ENCODE measurements around the gene CFAP61. TPM values are rescaled to one million over a fixed set of nuclear protein-coding genes. Genes with fewer than 3 reads are reported as not detected.

The CFAP61 gene
- total and polyA plus RNA-seq, 9 of the 15 experiments (the other 6 are each of a cell fraction or from before 2014, with no cell fraction given) = 0.11 TPM; not detected in 8

DNA sequence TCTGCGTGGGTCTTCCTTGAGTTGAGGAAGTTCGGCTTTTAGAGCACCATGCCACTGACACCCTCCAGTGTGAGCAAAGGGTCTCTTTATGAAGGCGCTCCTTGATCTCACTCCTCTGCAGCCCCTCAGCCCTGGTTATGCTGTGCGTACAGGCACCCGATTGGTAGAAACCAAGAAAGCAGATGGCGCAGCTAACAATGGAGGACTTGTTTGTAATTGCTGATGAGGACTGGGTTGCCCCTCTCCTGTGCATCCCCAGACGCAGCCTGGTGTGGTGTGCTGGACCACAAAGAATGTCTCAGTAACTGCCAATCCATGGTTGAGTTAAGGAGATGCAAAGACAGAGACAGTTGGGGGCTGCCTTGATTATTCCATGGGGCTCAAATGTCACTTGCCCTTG, 345.8 kb downstream of the CFAP61 start:
- BruUV-seq (replicated peaks) = no TSS peak
- Histone ChIP-seq H3K79me2 (ENCODE audit: control insufficient read depth, insufficient read depth, low read length) (no peaks in the 10 kb centered on the region), H3K4me2 (ENCODE audit: insufficient read depth, low read length) (no peak overlapping the region), H3K9me3 (replicated peaks; ENCODE audit: control insufficient read depth, insufficient read depth, low read depth, low read length) (no peaks in the 10 kb centered on the region), H3K9me1 (ENCODE audit: control insufficient read depth, insufficient read depth, low read length) (no peaks in the 10 kb centered on the region), H3K27ac (ENCODE audit: extremely low read depth, low read depth, low read length) (no peak overlapping the region), H4K20me1 (replicated peaks; ENCODE audit: control insufficient read depth, insufficient read depth, low read length) (no peaks in the 10 kb centered on the region), H3K36me3 (ENCODE audit: control insufficient read depth, insufficient read depth, low read length) (no peaks in the 10 kb centered on the region), H3K9ac (ENCODE audit: insufficient read depth in 1 of 2, low read depth in 2 of 2, low read length in 2 of 2) (no peak overlapping the region), H2AFZ (ENCODE audit: low read depth, low read length) (no peak overlapping the region), H3K27me3 (ENCODE audit: control insufficient read depth in 2 of 2, insufficient read depth in 2 of 2, low read length in 2 of 2) (peaks cover 0 to 29% of the 10 kb centered on the region in 2 experiments; a peak in 3 of 5 replicates), H3K4me1 (replicated peaks in 1 of 2; ENCODE audit: control insufficient read depth in 2 of 2, insufficient read depth in 2 of 2, low read length in 2 of 2) (peaks cover 0 to 7% of the 10 kb centered on the region in 2 experiments; a peak in 4 of 5 replicates), H3K4me3 (no peak overlapping the region)
- intact Hi-C loops (cut with micrococcal nuclease) = no loop called here
- no peak for DNase-seq (ENCODE audit: extremely low read depth in 1 of 4, low spot score in 3 of 4)
- ATAC-seq = no peak
- FAIRE-seq = no peak
- 2% methylated on average over 7 of the region's 7 CpGs for WGBS (ENCODE audit: insufficient coverage, low coverage, missing lambda C conversion rate)
- ChIA-PET POLR2A (no interaction called here), CTCF (ENCODE audit: low intra/inter-chr PET ratio) (no interaction called here)
- in situ Hi-C loops (cut with MboI) = no loop called here
- no peak for TF ChIP-seq BHLHE40 (IDR thresholded peaks at IDR 0.05; ENCODE audit: low read length)
- no peak for TF ChIP-seq ZNF511 (CRISPR knock-in tag; IDR thresholded peaks at IDR 0.05)
- no peak for TF ChIP-seq TAF1 (IDR thresholded peaks at IDR 0.05; ENCODE audit: control insufficient read depth, extremely low read depth, insufficient read depth, low read length, severe bottlenecking)
- TF ChIP-seq POU5F1 (IDR thresholded peaks at IDR 0.05; ENCODE audit: borderline replicate concordance, low read depth, low read length, partially characterized antibody) = no peak
- no peak for TF ChIP-seq SMARCB1 (IDR thresholded peaks at IDR 0.05; ENCODE audit: insufficient read length, low read depth)
- TF ChIP-seq ZNF77 (CRISPR knock-in tag; IDR thresholded peaks at IDR 0.05) = no peak
- no peak for TF ChIP-seq SRF (CRISPR knock-in tag; IDR thresholded peaks at IDR 0.05)
- TF ChIP-seq, protein P1, sequence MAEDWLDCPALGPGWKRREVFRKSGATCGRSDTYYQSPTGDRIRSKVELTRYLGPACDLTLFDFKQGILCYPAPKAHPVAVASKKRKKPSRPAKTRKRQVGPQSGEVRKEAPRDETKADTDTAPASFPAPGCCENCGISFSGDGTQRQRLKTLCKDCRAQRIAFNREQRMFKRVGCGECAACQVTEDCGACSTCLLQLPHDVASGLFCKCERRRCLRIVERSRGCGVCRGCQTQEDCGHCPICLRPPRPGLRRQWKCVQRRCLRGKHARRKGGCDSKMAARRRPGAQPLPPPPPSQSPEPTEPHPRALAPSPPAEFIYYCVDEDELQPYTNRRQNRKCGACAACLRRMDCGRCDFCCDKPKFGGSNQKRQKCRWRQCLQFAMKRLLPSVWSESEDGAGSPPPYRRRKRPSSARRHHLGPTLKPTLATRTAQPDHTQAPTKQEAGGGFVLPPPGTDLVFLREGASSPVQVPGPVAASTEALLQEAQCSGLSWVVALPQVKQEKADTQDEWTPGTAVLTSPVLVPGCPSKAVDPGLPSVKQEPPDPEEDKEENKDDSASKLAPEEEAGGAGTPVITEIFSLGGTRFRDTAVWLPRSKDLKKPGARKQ (CRISPR knock-in tag; IDR thresholded peaks at IDR 0.05) = no peak
- no peak for TF ChIP-seq FOSL1 (tag; conservative IDR thresholded peaks at IDR 0.05)
